Left ventricle myocardium inferior (tissue), 1 donor: ENCODE data around the gene SETD5. TPM values are rescaled to one million over a fixed set of nuclear protein-coding genes. Genes with fewer than 3 reads are reported as not detected.

ENCODE experiments used
- DNase-seq: peaks from one replicate; pipeline ENCODE4 v3.0.0-alpha.2; 2020
- H3K27ac ChIP-seq: fragments of 200-600 bp; replicated peaks from 2 replicates; pipeline ENCODE4 v1.8.0; 2021
- H3K27me3 ChIP-seq: fragments of 200-600 bp; 2 replicates; pipeline ENCODE4 v1.8.0; 2021; ENCODE audit warnings: low read depth
- H3K36me3 ChIP-seq: fragments of 200-600 bp; 2 replicates; pipeline ENCODE4 v1.8.0; 2021
- H3K4me1 ChIP-seq: fragments of 200-600 bp; 2 replicates; pipeline ENCODE4 v1.8.0; 2021
- H3K4me3 ChIP-seq: fragments of 200-600 bp; 2 replicates; pipeline ENCODE4 v1.8.0; 2021; ENCODE audit warnings: mild to moderate bottlenecking, moderate library complexity
- H3K9me3 ChIP-seq: fragments of 200-600 bp; replicated peaks from 2 replicates; pipeline ENCODE4 v1.8.0; 2021
- intact Hi-C: fragments of 100-400 bp; cut with micrococcal nuclease; formaldehyde crosslinking; loops from one replicate; pipeline ENCODE4 v1.11.0; 2022
- total RNA-seq: library from RNA; stranded (reverse); fragmentation: NEBNext Ultra II Directional; extraction: Animal tissue kit (Norgen Biotek cat#: 25700); gene quantifications from one replicate; pipeline ENCODE4 v1.2.1, GENCODE V29; 2021
- TF ChIP-seq, protein P1 (sequence below): fragments of 200-600 bp; IDR thresholded peaks from 2 replicates; pipeline ENCODE4 v1.8.0; 2021; ENCODE audit warnings: antibody characterized with exemption, mild to moderate bottlenecking, borderline replicate concordance
- donor health status: DM: no; HTN: yes; CAD: no; lungs with severe emphysema.

SETD5 gene
- total RNA-seq, 1 donor from 2014 or later = 49.9 TPM

DNA sequence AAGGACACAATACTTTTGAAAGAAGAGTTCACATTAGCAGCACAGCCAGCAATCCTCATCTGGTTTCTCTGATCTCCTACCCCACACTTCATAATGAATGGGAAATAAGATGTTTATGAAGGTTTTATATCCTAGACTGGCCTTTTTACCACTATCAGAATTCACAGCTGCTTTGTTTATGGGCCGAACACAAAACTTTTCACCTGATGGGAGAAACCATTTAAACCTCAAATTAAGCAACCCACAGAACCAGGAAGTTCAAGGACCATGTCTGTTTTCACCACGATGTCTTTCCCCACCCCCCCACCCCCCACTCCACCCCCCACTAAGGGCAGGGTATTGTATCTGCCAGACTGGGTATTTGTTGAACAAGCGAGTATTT, 11.3 kb upstream of the SETD5 start:
- no peak overlapping the region for H3K27ac ChIP-seq

DNA sequence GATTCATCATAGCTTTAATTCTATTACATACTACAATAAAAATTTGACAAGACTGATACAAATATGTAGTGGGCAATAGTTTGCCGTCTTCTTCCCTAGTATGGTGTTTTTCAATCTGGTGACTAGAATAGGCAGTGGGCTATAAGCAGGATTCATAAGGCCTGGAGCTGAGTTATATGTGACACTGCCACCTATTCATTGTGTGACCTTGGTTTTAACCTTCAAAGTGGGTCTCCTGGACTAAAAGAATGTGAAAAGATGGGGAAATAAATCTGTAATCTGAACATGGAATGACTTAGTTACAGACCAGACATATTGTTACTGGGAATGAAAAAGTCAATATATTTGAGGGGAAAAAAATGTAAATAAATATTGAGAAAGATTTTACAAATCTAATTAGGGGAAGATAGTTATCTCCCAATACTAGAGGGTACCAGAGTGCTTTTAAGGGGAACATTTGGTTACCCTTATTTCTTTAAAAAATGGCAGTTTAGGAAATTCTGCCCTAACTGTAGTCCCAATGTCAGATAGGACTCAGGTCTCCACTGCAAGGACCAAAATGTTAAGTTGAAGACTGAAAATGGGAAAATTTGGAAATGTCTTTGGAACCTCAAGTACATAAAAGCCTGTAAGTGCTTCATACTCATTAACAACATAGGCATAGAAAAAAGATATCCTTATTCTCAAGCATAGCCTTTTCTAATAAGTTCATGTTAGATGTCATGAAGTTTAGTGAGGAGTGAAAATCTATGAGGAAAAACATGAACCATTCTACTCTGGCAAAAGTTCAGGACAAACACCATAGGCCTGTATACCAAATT, 10.7 kb upstream of the SETD5 start:
- Histone ChIP-seq H3K36me3 (peaks cover 91% of the 10 kb centered on the region), H3K27ac (no peak overlapping the region), H3K4me1 (peaks cover 21% of the 10 kb centered on the region), H3K9me3 (no peaks in the 10 kb centered on the region), H3K27me3 (no peaks in the 10 kb centered on the region), H3K4me3 (no peak overlapping the region)
- TF ChIP-seq, protein P1, sequence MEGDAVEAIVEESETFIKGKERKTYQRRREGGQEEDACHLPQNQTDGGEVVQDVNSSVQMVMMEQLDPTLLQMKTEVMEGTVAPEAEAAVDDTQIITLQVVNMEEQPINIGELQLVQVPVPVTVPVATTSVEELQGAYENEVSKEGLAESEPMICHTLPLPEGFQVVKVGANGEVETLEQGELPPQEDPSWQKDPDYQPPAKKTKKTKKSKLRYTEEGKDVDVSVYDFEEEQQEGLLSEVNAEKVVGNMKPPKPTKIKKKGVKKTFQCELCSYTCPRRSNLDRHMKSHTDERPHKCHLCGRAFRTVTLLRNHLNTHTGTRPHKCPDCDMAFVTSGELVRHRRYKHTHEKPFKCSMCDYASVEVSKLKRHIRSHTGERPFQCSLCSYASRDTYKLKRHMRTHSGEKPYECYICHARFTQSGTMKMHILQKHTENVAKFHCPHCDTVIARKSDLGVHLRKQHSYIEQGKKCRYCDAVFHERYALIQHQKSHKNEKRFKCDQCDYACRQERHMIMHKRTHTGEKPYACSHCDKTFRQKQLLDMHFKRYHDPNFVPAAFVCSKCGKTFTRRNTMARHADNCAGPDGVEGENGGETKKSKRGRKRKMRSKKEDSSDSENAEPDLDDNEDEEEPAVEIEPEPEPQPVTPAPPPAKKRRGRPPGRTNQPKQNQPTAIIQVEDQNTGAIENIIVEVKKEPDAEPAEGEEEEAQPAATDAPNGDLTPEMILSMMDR = no peak
- intact Hi-C loops = no loop called here
- no peak for DNase-seq

More for the DNA sequence above, 11.3 kb upstream of the SETD5 start:
- DNase-seq = no peak
- Histone ChIP-seq H3K4me1 (peaks cover 14% of the 10 kb centered on the region), H3K36me3 (peaks cover 89% of the 10 kb centered on the region), H3K9me3 (no peaks in the 10 kb centered on the region), H3K27me3 (no peaks in the 10 kb centered on the region), H3K4me3 (no peak overlapping the region)
- TF ChIP-seq, protein P1 = no peak
- intact Hi-C loops = no loop called here

DNA sequence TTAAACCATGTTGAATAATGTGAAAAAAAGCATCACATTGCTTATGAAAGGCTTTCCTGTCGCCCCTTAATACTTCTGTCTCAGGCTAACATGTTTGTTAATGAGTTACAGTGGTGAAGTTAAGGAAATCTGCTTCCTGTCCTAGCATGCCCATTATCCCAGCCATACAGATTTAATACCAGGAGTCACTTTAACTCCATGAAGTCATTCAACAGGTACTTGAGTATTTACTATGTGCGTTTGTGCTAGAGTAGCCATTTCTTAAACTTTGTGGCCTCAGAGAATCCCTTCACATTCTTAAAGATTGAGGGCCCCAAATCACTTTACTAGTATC, 10.1 kb upstream of the SETD5 start:
- no peak overlapping the region for H3K4me3 ChIP-seq
- H3K27ac ChIP-seq = no peak overlapping the region
- H3K4me1 ChIP-seq = peaks cover 27% of the 10 kb centered on the region
- no peak for DNase-seq
- TF ChIP-seq, protein P1 = no peak
- H3K36me3 ChIP-seq = peaks cover 91% of the 10 kb centered on the region
- no peaks in the 10 kb centered on the region for H3K9me3 ChIP-seq
- intact Hi-C loops = no loop called here
- no peaks in the 10 kb centered on the region for H3K27me3 ChIP-seq

DNA sequence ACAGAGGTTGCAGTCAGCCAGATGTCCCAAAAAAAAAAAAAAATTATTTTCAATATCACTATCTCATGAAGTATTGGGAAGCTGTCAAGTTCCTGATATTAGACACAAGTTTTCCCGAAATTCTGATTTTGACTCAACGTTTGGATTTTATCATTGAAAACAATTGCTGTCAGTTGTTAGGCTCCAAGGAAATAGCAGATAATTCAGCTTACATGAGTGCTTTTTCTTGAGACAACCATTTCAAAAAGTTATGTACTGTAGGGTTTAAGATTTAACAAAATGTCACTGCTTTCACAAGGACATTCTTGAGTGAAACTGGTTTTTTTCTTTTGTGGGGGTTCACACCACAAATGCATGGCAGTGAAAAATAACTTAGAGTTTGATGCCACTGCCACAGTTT, 9.3 kb upstream of the SETD5 start:
- H3K36me3 ChIP-seq = peaks cover 87% of the 10 kb centered on the region
- H3K4me3 ChIP-seq = no peak overlapping the region
- intact Hi-C loops = no loop called here
- H3K27me3 ChIP-seq = no peaks in the 10 kb centered on the region
- no peaks in the 10 kb centered on the region for H3K9me3 ChIP-seq
- TF ChIP-seq, protein P1 = no peak
- peaks cover 35% of the 10 kb centered on the region for H3K4me1 ChIP-seq
- no peak overlapping the region for H3K27ac ChIP-seq
- DNase-seq = no peak

DNA sequence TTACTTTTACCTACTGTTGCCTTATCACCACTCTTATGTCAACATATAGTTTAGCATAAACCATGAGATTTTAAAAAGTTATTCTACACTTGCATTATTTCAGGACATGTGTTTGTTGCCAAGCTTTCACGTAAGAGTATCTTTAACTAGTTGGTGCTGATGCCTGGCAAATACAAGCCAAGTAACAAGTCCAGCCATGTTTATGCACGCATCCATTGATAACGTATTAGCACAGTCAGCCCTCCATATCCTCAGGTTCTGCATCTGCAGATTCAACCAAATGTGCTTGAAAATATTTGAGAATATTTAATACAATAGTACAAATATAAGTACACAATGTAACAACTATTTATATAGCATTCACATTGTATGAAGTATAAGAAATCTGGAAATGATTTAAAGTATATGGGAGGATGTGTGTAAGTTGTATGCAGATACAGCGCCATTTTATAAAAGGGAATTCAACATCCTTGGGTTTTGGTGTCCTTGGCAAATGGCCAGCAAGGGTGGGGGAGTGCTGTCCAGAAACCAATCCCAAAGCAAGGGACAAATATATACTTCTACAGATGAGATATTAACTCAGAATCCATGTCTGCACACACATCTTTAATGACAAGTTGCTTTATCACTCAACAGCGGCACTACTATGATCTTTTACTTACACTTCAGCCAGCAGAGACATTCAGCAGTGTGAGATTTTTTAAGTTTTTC, 8.7 kb upstream of the SETD5 start:
- H3K36me3 ChIP-seq = peaks cover 87% of the 10 kb centered on the region
- DNase-seq = no peak
- H3K4me1 ChIP-seq = peaks cover 41% of the 10 kb centered on the region
- no peak overlapping the region for H3K27ac ChIP-seq
- H3K4me3 ChIP-seq = no peak overlapping the region
- TF ChIP-seq, protein P1 = no peak
- H3K27me3 ChIP-seq = no peaks in the 10 kb centered on the region
- no peaks in the 10 kb centered on the region for H3K9me3 ChIP-seq
- intact Hi-C loops = no loop called here
